ENCODE measurements around the gene PMEPA1.
A peak's percentile ranks its signal among the peaks of the same experiment; 100 is the strongest.

PMEPA1 gene

GRCh38 chr20:57702091-57702490 is 7.7 kb downstream of the PMEPA1 start:
- Histone ChIP-seq H3K4me3 (ENCODE audit: extremely low read depth, insufficient read depth, low read length, poor library complexity, severe bottlenecking) (no peak overlapping the region), H3K4me1 (ENCODE audit: control insufficient read depth, insufficient read depth, low read length, poor library complexity, severe bottlenecking) (peaks cover 37% of the 10 kb centered on the region), H3K27ac (ENCODE audit: low read depth, low read length, severe bottlenecking) (no peak overlapping the region), H3K9me3 (ENCODE audit: control insufficient read depth, low read length) (no peaks in the 10 kb centered on the region), H3K36me3 (ENCODE audit: control insufficient read depth, insufficient read depth, low read length) (peaks cover 16% of the 10 kb centered on the region)
- WGBS, 2 experiments (ENCODE audit: insufficient coverage in 2 of 2), result 87 to 91% methylated on average over 10 to 11 of the region's 12 CpGs

GRCh38 chr20:57701651-57702050 is 8.2 kb downstream of the PMEPA1 start:
- Histone ChIP-seq H3K36me3 (ENCODE audit: control insufficient read depth, insufficient read depth, low read length) (peaks cover 13% of the 10 kb centered on the region), H3K4me1 (ENCODE audit: control insufficient read depth, insufficient read depth, low read length, poor library complexity, severe bottlenecking) (peaks cover 37% of the 10 kb centered on the region), H3K4me3 (ENCODE audit: extremely low read depth, insufficient read depth, low read length, poor library complexity, severe bottlenecking) (no peak overlapping the region), H3K27ac (ENCODE audit: low read depth, low read length, severe bottlenecking) (no peak overlapping the region), H3K9me3 (ENCODE audit: control insufficient read depth, low read length) (no peaks in the 10 kb centered on the region)
- 92 to 96% methylated on average over 7 of the region's 7 CpGs for WGBS, 2 experiments (ENCODE audit: insufficient coverage in 2 of 2)

GRCh38 chr20:57701090-57701489 is 8.7 kb downstream of the PMEPA1 start:
- 88 to 95% methylated on average over 4 to 5 of the region's 6 CpGs for WGBS, 2 experiments (ENCODE audit: insufficient coverage in 2 of 2)
- Histone ChIP-seq H3K27ac (ENCODE audit: low read depth, low read length, severe bottlenecking) (no peak overlapping the region), H3K9me3 (ENCODE audit: control insufficient read depth, low read length) (no peaks in the 10 kb centered on the region), H3K4me3 (ENCODE audit: extremely low read depth, insufficient read depth, low read length, poor library complexity, severe bottlenecking) (no peak overlapping the region), H3K4me1 (ENCODE audit: control insufficient read depth, insufficient read depth, low read length, poor library complexity, severe bottlenecking) (peaks cover 31% of the 10 kb centered on the region), H3K36me3 (ENCODE audit: control insufficient read depth, insufficient read depth, low read length) (peaks cover 13% of the 10 kb centered on the region)

DNA sequence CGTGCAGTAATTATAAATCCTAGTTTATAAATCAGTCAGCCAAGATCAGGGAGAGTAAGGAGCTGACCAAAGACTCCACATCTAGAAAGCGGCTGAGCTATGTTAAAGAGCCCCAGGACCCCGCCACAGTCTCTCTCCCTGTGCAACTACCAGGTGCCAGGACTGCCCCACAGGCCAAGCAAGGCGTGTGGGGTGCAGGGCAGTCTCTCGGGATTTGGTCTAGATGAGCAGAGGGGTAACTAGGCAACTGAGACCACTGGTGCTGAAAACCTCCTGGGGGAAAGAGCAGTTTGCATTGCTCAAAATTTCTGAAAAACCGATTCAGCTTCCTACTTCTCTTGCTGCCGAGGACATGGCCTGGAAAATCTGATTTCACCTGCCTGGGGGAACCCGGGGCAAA is 10.4 kb downstream of the PMEPA1 start:
- peaks cover 28% of the 10 kb centered on the region for H3K4me1 ChIP-seq (ENCODE audit: control insufficient read depth, insufficient read depth, low read length, poor library complexity, severe bottlenecking)
- H3K4me3 ChIP-seq (ENCODE audit: extremely low read depth, insufficient read depth, low read length, poor library complexity, severe bottlenecking), result no peak overlapping the region
- WGBS, 2 experiments (ENCODE audit: insufficient coverage in 2 of 2), result 91 to 94% methylated on average over 7 to 8 of the region's 8 CpGs
- H3K9me3 ChIP-seq (ENCODE audit: control insufficient read depth, low read length), result no peaks in the 10 kb centered on the region
- H3K27ac ChIP-seq (ENCODE audit: low read depth, low read length, severe bottlenecking), result no peak overlapping the region
- peaks cover 6% of the 10 kb centered on the region for H3K36me3 ChIP-seq (ENCODE audit: control insufficient read depth, insufficient read depth, low read length)

GRCh38 chr20:57698867-57699275 is 10.9 kb downstream of the PMEPA1 start:
- no peaks in the 10 kb centered on the region for H3K9me3 ChIP-seq (ENCODE audit: control insufficient read depth, low read length)
- H3K27ac ChIP-seq (ENCODE audit: low read depth, low read length, severe bottlenecking), result peak overlapping the region; percentile 91
- H3K4me3 ChIP-seq (ENCODE audit: extremely low read depth, insufficient read depth, low read length, poor library complexity, severe bottlenecking), result no peak overlapping the region
- 81 to 86% methylated on average over 3 to 6 of the region's 7 CpGs for WGBS, 2 experiments (ENCODE audit: insufficient coverage in 2 of 2)
- peaks cover 6% of the 10 kb centered on the region for H3K36me3 ChIP-seq (ENCODE audit: control insufficient read depth, insufficient read depth, low read length)
- H3K4me1 ChIP-seq (ENCODE audit: control insufficient read depth, insufficient read depth, low read length, poor library complexity, severe bottlenecking), result peaks cover 28% of the 10 kb centered on the region

GRCh38 chr20:57698116-57698866 is 11.5 kb downstream of the PMEPA1 start:
- WGBS, 2 experiments (ENCODE audit: insufficient coverage in 2 of 2), result 84 to 95% methylated on average over 10 to 12 of the region's 17 CpGs
- Histone ChIP-seq H3K4me3 (ENCODE audit: extremely low read depth, insufficient read depth, low read length, poor library complexity, severe bottlenecking) (no peak overlapping the region), H3K9me3 (ENCODE audit: control insufficient read depth, low read length) (no peaks in the 10 kb centered on the region), H3K36me3 (ENCODE audit: control insufficient read depth, insufficient read depth, low read length) (peaks cover 6% of the 10 kb centered on the region), H3K4me1 (ENCODE audit: control insufficient read depth, insufficient read depth, low read length, poor library complexity, severe bottlenecking) (peaks cover 28% of the 10 kb centered on the region), H3K27ac (ENCODE audit: low read depth, low read length, severe bottlenecking) (peak overlapping the region; percentile 91)

- Histone ChIP-seq H3K27ac (ENCODE audit: low read depth, low read length, severe bottlenecking) (peak overlapping the region; percentile 23), H3K36me3 (ENCODE audit: control insufficient read depth, insufficient read depth, low read length) (peaks cover 6% of the 10 kb centered on the region)
- 81 to 85% methylated on average over 7 of the region's 7 CpGs for WGBS, 2 experiments (ENCODE audit: insufficient coverage in 2 of 2)
Observed at GRCh38 chr20:57697543-57697942, 12.3 kb downstream of the PMEPA1 start.

DNA sequence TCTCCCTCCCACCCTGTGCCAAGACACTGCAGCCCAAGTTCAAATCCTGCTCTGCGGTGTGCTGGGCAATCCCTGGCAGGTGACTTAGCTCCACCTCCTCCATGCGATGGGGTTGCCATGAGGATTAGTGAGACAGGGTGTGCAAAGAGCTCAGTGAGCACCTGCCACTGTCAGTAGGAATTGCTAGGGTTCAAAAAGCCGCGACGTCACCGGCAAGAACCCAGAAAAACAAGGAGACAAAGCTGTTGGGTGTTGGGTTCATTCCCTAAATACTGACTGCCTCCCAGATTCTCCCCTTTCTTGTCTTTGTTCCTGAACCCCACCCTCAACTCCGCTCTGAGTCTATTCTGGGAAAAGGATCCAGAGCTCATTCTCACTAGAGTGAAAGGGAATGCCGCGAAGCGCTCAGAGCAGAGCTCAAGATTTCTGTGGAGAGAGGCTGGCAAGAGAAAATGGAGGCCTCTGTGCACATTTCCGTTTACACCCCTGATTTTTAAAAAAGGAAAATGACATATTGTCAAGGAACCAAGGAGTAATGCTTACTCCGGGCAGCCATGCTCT is 13.3 kb downstream of the PMEPA1 start:
- 88 to 93% methylated on average over 9 to 11 of the region's 12 CpGs for WGBS, 2 experiments (ENCODE audit: insufficient coverage in 2 of 2)
- Histone ChIP-seq H3K27ac (ENCODE audit: low read depth, low read length, severe bottlenecking) (no peak overlapping the region), H3K4me1 (ENCODE audit: control insufficient read depth, insufficient read depth, low read length, poor library complexity, severe bottlenecking) (peaks cover 35% of the 10 kb centered on the region)

More at GRCh38 chr20:57697543-57697942, 12.3 kb downstream of the PMEPA1 start:
- Histone ChIP-seq H3K4me3 (ENCODE audit: extremely low read depth, insufficient read depth, low read length, poor library complexity, severe bottlenecking) (no peak overlapping the region), H3K4me1 (ENCODE audit: control insufficient read depth, insufficient read depth, low read length, poor library complexity, severe bottlenecking) (peaks cover 35% of the 10 kb centered on the region), H3K9me3 (ENCODE audit: control insufficient read depth, low read length) (no peaks in the 10 kb centered on the region)

DNA sequence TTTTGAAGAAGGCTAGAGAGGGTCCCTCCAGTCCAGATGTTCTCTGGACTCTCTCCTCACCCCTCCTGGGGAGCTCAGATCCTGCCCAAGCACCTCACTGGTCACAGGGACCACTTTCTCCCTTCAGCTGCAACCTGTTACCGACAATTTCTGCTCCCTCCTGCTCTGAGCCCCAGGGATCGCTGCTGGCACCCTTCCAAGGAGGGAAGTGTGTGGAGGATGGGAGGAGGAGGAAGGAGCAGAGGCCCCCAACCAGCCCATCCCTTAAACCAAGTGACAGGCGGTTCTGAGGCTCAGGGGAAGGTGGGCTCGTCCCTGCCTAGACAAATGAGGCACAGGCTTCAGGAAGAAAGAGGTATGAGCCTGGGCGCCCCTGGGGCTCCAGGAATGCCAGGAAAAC is 13.9 kb downstream of the PMEPA1 start:
- H3K36me3 ChIP-seq (ENCODE audit: control insufficient read depth, insufficient read depth, low read length), result no peaks in the 10 kb centered on the region
- no peak overlapping the region for H3K4me3 ChIP-seq (ENCODE audit: extremely low read depth, insufficient read depth, low read length, poor library complexity, severe bottlenecking)
- no peaks in the 10 kb centered on the region for H3K9me3 ChIP-seq (ENCODE audit: control insufficient read depth, low read length)
- 84 to 100% methylated on average over 2 to 4 of the region's 5 CpGs for WGBS, 2 experiments (ENCODE audit: insufficient coverage in 2 of 2)
- H3K27ac ChIP-seq (ENCODE audit: low read depth, low read length, severe bottlenecking), result no peak overlapping the region
- peaks cover 35% of the 10 kb centered on the region for H3K4me1 ChIP-seq (ENCODE audit: control insufficient read depth, insufficient read depth, low read length, poor library complexity, severe bottlenecking)

More for the DNA sequence above, 13.3 kb downstream of the PMEPA1 start:
- Histone ChIP-seq H3K36me3 (ENCODE audit: control insufficient read depth, insufficient read depth, low read length) (no peaks in the 10 kb centered on the region), H3K4me3 (ENCODE audit: extremely low read depth, insufficient read depth, low read length, poor library complexity, severe bottlenecking) (no peak overlapping the region), H3K9me3 (ENCODE audit: control insufficient read depth, low read length) (no peaks in the 10 kb centered on the region)

GRCh38 chr20:57695012-57695411 is 14.8 kb downstream of the PMEPA1 start:
- 96 to 99% methylated on average over 11 of the region's 11 CpGs for WGBS, 2 experiments (ENCODE audit: insufficient coverage in 2 of 2)
- H3K36me3 ChIP-seq (ENCODE audit: control insufficient read depth, insufficient read depth, low read length), result no peaks in the 10 kb centered on the region
- H3K4me3 ChIP-seq (ENCODE audit: extremely low read depth, insufficient read depth, low read length, poor library complexity, severe bottlenecking), result no peak overlapping the region
- peaks cover 40% of the 10 kb centered on the region for H3K4me1 ChIP-seq (ENCODE audit: control insufficient read depth, insufficient read depth, low read length, poor library complexity, severe bottlenecking)
- no peaks in the 10 kb centered on the region for H3K9me3 ChIP-seq (ENCODE audit: control insufficient read depth, low read length)
- H3K27ac ChIP-seq (ENCODE audit: low read depth, low read length, severe bottlenecking), result no peak overlapping the region

DNA sequence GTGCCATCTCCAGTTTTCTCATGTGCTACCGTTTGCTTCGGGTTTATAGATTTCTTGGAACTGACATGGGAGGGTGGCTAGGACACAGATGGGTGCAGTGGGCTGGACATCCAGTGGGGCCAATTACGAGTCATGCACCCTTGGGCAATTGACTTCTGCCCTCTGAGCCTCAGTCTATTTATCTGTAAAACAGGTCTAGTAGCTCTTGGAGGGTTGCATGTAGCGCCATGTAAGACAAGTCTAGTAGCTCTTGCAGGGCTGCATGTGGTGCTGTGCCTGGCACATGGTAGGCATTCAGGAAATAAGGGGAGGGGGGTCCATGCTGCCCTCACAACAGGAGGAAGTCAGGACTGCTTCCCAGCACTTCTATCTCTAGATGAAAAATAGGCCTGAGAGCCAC is 15.3 kb downstream of the PMEPA1 start:
- 94 to 95% methylated on average over 3 to 4 of the region's 4 CpGs for WGBS, 2 experiments (ENCODE audit: insufficient coverage in 2 of 2)
- H3K27ac ChIP-seq (ENCODE audit: low read depth, low read length, severe bottlenecking), result no peak overlapping the region

More for the DNA sequence above, 15.3 kb downstream of the PMEPA1 start:
- Histone ChIP-seq H3K9me3 (ENCODE audit: control insufficient read depth, low read length) (no peaks in the 10 kb centered on the region), H3K4me3 (ENCODE audit: extremely low read depth, insufficient read depth, low read length, poor library complexity, severe bottlenecking) (no peak overlapping the region), H3K4me1 (ENCODE audit: control insufficient read depth, insufficient read depth, low read length, poor library complexity, severe bottlenecking) (peaks cover 40% of the 10 kb centered on the region), H3K36me3 (ENCODE audit: control insufficient read depth, insufficient read depth, low read length) (no peaks in the 10 kb centered on the region)
